Rectal smooth muscle tissue (tissue), 1 donor: ENCODE measurements around the gene PSTPIP1.
A peak's percentile ranks its signal among the peaks of the same experiment; 100 is the strongest.

Experiments used
- H3K27ac ChIP-seq: one replicate; pipeline ENCODE4 v1.7.0; 2013; ENCODE audit warnings: low read depth, low read length, inconsistent platforms
- H3K27me3 ChIP-seq: one replicate; pipeline ENCODE4 v1.7.0; 2013; ENCODE audit warnings: low read length; ENCODE audit not compliant: control insufficient read depth, insufficient read depth
- H3K36me3 ChIP-seq: one replicate; pipeline ENCODE4 v1.7.0; 2013; ENCODE audit warnings: low read length; ENCODE audit not compliant: control insufficient read depth, insufficient read depth
- H3K4me1 ChIP-seq: one replicate; pipeline ENCODE4 v1.7.0; 2013; ENCODE audit warnings: low read length; ENCODE audit not compliant: control insufficient read depth, insufficient read depth
- H3K4me3 ChIP-seq: one replicate; pipeline ENCODE4 v1.7.0; 2013; ENCODE audit warnings: low read length
- H3K9ac ChIP-seq: one replicate; pipeline ENCODE4 v1.7.0; 2013; ENCODE audit warnings: low read length

The PSTPIP1 gene

DNA sequence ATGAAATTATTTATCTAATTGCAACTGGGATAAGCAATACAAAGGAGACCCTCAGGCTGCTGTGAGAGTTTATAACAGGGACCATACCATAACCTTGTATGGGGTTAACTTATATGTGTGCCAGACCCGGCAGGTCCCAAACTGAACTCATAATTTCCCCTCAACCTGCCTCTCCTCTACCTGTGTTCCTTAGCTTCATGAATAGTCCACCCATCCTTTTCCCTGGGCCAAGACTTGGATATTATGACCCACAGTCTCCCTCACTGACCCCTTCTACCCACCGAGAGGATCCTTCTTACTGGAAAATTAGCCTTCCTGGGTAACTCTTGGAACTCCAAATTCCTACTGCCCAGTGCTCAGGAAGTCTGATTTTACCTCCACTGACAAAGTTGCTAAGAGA lies 79.4 kb downstream of the PSTPIP1 start:
- Histone ChIP-seq H3K36me3 (no peaks in the 10 kb centered on the region), H3K27ac (no peak overlapping the region), H3K9ac (no peak overlapping the region), H3K4me1 (peaks cover 4% of the 10 kb centered on the region), H3K4me3 (no peak overlapping the region), H3K27me3 (no peaks in the 10 kb centered on the region)

GRCh38 chr15:77075528-77075927 lies 80.6 kb downstream of the PSTPIP1 start:
- no peaks in the 10 kb centered on the region for H3K36me3 ChIP-seq
- no peaks in the 10 kb centered on the region for H3K4me1 ChIP-seq
- no peak overlapping the region for H3K27ac ChIP-seq
- H3K9ac ChIP-seq: no peak overlapping the region
- no peak overlapping the region for H3K4me3 ChIP-seq
- no peaks in the 10 kb centered on the region for H3K27me3 ChIP-seq

DNA sequence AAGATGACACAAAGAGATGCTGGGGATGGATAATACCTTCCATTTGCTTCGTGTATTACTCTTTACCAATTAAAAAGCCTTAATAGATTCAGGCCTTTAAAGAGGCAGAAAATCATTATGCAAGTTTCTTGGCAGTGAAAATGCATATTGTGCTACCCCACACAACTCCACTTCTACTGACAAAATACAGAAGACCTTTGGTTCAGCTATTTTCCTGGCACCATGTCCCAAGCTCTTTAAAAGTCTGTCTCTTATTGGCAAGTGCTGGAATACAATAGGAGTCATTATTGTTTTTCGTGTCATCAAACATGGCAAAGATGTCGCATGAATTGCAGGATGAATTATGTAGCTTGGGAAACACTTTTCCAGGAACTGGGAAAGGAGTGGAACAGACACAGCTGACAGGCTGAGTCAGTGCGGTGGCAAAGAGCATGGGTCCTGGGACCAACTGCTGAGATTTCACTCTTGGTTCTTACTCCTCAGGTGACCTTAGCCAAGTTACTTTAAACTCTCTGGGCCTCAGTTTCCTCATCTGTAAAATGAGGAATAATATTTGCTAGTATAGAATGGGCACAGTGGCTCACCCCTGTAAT lies 81.5 kb downstream of the PSTPIP1 start:
- no peaks in the 10 kb centered on the region for H3K36me3 ChIP-seq
- H3K4me3 ChIP-seq: no peak overlapping the region
- no peaks in the 10 kb centered on the region for H3K27me3 ChIP-seq
- no peak overlapping the region for H3K9ac ChIP-seq
- H3K4me1 ChIP-seq: no peaks in the 10 kb centered on the region
- H3K27ac ChIP-seq: no peak overlapping the region

DNA sequence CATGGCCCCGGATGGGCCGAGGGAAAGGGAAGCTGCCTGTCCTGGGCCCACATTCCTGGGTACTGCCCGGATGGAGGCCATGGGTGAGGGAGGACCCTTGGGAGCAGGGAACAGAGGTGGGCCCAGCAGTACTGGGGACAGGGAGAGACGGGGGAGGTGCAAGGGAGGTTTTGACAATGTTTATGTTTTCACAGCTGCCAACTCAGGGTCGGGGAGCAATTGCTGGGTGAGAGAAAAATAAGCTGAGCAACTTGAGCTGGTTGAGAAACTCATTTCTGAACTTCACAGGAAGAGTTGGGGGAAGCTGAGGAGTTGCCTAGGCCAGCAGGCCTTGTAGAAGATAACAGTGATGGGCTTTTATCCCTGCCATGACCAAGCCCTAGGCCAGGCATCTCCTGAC lies 87.0 kb downstream of the PSTPIP1 start:
- Histone ChIP-seq H3K36me3 (no peaks in the 10 kb centered on the region), H3K27me3 (no peaks in the 10 kb centered on the region), H3K27ac (no peak overlapping the region), H3K9ac (no peak overlapping the region), H3K4me3 (no peak overlapping the region), H3K4me1 (no peaks in the 10 kb centered on the region)

DNA sequence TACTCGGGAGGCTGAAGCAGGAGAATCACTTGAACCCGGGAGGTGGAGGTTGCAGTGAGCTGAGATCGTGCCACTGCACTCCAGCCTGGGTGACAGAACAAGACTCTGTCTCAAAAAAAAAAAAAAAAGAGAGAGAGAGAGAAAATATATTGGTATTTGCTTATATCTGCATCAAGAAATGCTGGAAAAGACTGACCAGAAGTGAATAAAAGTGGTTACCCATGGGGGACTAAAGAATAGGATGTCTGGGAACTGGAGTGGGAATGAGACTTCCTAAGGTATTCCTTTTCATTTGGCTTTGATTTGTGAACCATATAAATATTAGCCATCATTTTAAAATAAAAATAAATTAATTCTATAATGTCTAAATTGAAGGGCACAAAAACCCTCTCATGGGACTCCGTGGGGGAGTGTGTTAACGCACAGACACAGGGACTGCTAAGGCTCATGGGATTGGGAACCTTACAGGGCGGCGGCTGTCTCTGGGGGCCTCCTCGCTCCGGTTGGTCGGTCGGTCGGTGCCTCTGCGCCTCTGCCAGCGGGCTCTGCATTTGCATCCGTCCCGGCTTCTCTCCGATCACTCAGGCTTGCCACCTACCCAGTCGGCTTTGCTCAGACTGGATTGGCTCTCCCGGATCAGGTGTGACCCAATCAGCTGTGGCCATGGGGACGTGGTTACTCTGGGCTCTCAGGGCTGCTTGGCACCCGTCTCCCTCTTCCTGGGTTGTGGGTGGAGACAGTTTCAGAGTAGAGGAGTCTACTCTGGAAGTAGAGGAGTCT lies 88.6 kb downstream of the PSTPIP1 start:
- no peaks in the 10 kb centered on the region for H3K36me3 ChIP-seq
- H3K9ac ChIP-seq: no peak overlapping the region
- H3K27me3 ChIP-seq: no peaks in the 10 kb centered on the region
- H3K4me1 ChIP-seq: no peaks in the 10 kb centered on the region
- H3K27ac ChIP-seq: no peak overlapping the region
- peak overlapping the region; percentile 48 for H3K4me3 ChIP-seq

GRCh38 chr15:77084436-77084835 lies 89.5 kb downstream of the PSTPIP1 start:
- no peaks in the 10 kb centered on the region for H3K36me3 ChIP-seq
- no peak overlapping the region for H3K27ac ChIP-seq
- no peak overlapping the region for H3K4me3 ChIP-seq
- H3K9ac ChIP-seq: no peak overlapping the region
- H3K4me1 ChIP-seq: no peaks in the 10 kb centered on the region
- H3K27me3 ChIP-seq: no peaks in the 10 kb centered on the region

GRCh38 chr15:77085297-77085696 lies 90.4 kb downstream of the PSTPIP1 start:
- no peak overlapping the region for H3K27ac ChIP-seq

More at GRCh38 chr15:77085297-77085696, 90.4 kb downstream of the PSTPIP1 start:
- no peaks in the 10 kb centered on the region for H3K27me3 ChIP-seq
- H3K9ac ChIP-seq: no peak overlapping the region
- no peaks in the 10 kb centered on the region for H3K4me1 ChIP-seq
- H3K36me3 ChIP-seq: no peaks in the 10 kb centered on the region
- H3K4me3 ChIP-seq: no peak overlapping the region
